Ishikawa (cell line): ENCODE results near the gene PTMS.
A peak's percentile ranks its signal among the peaks of the same experiment; 100 is the strongest.

Source experiments
- CEBPB ChIP-seq: IDR thresholded peaks from 2 replicates; pipeline ENCODE4 v1.6.1; 2012
- CREB1 ChIP-seq: IDR thresholded peaks from 2 replicates; pipeline ENCODE4 v1.6.1; 2012; ENCODE audit warnings: low read depth
- EGR1 ChIP-seq: IDR thresholded peaks from 2 replicates; pipeline ENCODE4 v1.6.1; 2012
- EP300 ChIP-seq: IDR thresholded peaks from 2 replicates; pipeline ENCODE4 v1.6.1; 2012; ENCODE audit warnings: borderline replicate concordance
- FOXM1 ChIP-seq: IDR thresholded peaks from 2 replicates; pipeline ENCODE4 v1.6.1; 2012; ENCODE audit warnings: low read depth, borderline replicate concordance
- NFIC ChIP-seq: IDR thresholded peaks from 2 replicates; pipeline ENCODE4 v1.6.1; 2012
- RAD21 ChIP-seq: IDR thresholded peaks from 2 replicates; pipeline ENCODE4 v1.6.1; 2012; ENCODE audit warnings: low read depth
- TAF1 ChIP-seq: IDR thresholded peaks from 2 replicates; pipeline ENCODE4 v1.6.1; 2012; ENCODE audit warnings: low read depth, mild to moderate bottlenecking
- TCF12 ChIP-seq: IDR thresholded peaks from 2 replicates; pipeline ENCODE4 v1.6.1; 2012; ENCODE audit warnings: low read depth
- TEAD4 ChIP-seq: IDR thresholded peaks from 2 replicates; pipeline ENCODE4 v1.6.1; 2012
- YY1 ChIP-seq: IDR thresholded peaks from 2 replicates; pipeline ENCODE4 v1.6.1; 2012; ENCODE audit warnings: low read depth
- ZBTB7A ChIP-seq: IDR thresholded peaks from 2 replicates; pipeline ENCODE4 v1.6.1; 2012; ENCODE audit warnings: low read depth
- TF ChIP-seq, protein P1 (sequence below): IDR thresholded peaks from 2 replicates; pipeline ENCODE4 v1.6.1; 2012
- TF ChIP-seq, protein P2 (sequence below): IDR thresholded peaks from 2 replicates; pipeline ENCODE4 v1.6.1; 2012; ENCODE audit warnings: low read depth, mild to moderate bottlenecking
- TF ChIP-seq, protein P3 (sequence below): IDR thresholded peaks from 2 replicates; pipeline ENCODE4 v1.6.1; 2012

The PTMS gene

DNA sequence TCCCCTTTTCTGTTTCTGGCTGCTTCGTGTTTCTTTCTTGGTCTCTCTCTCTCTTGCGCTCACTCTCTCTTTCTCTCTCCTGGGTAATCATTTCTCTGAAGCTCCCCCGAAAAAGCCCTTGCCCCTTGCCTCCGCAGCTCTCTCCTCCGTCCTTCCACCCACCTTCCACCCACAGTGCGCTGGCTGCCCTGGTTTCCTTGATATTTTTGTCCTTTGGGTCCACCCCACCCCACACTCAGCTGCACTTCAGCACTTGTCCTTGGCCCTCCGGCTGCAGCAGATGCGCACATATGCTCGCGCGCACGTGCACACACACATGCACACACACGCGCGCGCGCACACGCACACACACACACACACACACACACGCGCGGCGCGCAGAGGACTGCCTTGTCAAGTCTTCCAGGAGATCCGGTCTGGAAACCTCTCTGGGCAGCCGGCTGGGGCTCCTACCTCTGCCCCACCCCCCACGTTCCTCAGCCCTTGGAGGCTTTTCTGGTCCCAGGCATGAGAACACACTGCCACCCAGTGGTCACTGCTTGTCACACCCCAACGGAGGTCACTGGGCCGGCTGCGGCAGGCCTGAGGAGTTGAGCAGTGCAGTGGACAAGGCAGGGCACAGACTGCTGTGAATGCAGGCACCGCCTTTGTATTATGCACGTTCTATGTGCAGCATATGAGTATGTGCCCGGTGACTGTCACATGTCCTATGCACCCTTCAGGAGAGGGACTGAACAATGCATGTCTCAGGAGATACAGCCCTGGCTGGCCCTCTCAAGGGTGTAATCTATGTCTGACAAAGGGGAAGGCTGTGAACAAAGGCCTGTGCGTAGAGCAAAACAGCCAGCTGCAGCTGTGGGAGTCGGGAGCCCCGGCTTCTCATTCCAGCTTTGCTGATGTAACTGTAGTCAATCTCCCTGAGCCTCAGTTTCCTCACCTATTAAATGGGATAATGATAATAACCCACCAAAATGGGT, 12.7 kb downstream of the PTMS start:
- TF ChIP-seq RAD21 (peak; percentile 100), YY1 (peak; percentile 35; the same call in 1 of the 2 replicates), TCF12 (peak; percentile 69), EP300 (0 out of 2 replicates have a peak, but pooled peaks have one; percentile 16), NFIC (no peak), EGR1 (no peak), TAF1 (no peak)
- TF ChIP-seq, protein P1, sequence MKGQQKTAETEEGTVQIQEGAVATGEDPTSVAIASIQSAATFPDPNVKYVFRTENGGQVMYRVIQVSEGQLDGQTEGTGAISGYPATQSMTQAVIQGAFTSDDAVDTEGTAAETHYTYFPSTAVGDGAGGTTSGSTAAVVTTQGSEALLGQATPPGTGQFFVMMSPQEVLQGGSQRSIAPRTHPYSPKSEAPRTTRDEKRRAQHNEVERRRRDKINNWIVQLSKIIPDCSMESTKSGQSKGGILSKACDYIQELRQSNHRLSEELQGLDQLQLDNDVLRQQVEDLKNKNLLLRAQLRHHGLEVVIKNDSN: no peak
- TF ChIP-seq, protein P2, sequence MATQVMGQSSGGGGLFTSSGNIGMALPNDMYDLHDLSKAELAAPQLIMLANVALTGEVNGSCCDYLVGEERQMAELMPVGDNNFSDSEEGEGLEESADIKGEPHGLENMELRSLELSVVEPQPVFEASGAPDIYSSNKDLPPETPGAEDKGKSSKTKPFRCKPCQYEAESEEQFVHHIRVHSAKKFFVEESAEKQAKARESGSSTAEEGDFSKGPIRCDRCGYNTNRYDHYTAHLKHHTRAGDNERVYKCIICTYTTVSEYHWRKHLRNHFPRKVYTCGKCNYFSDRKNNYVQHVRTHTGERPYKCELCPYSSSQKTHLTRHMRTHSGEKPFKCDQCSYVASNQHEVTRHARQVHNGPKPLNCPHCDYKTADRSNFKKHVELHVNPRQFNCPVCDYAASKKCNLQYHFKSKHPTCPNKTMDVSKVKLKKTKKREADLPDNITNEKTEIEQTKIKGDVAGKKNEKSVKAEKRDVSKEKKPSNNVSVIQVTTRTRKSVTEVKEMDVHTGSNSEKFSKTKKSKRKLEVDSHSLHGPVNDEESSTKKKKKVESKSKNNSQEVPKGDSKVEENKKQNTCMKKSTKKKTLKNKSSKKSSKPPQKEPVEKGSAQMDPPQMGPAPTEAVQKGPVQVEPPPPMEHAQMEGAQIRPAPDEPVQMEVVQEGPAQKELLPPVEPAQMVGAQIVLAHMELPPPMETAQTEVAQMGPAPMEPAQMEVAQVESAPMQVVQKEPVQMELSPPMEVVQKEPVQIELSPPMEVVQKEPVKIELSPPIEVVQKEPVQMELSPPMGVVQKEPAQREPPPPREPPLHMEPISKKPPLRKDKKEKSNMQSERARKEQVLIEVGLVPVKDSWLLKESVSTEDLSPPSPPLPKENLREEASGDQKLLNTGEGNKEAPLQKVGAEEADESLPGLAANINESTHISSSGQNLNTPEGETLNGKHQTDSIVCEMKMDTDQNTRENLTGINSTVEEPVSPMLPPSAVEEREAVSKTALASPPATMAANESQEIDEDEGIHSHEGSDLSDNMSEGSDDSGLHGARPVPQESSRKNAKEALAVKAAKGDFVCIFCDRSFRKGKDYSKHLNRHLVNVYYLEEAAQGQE: no peak
- TF ChIP-seq, protein P3, sequence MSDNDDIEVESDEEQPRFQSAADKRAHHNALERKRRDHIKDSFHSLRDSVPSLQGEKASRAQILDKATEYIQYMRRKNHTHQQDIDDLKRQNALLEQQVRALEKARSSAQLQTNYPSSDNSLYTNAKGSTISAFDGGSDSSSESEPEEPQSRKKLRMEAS: no peak; the same call in none of the 2 replicates

DNA sequence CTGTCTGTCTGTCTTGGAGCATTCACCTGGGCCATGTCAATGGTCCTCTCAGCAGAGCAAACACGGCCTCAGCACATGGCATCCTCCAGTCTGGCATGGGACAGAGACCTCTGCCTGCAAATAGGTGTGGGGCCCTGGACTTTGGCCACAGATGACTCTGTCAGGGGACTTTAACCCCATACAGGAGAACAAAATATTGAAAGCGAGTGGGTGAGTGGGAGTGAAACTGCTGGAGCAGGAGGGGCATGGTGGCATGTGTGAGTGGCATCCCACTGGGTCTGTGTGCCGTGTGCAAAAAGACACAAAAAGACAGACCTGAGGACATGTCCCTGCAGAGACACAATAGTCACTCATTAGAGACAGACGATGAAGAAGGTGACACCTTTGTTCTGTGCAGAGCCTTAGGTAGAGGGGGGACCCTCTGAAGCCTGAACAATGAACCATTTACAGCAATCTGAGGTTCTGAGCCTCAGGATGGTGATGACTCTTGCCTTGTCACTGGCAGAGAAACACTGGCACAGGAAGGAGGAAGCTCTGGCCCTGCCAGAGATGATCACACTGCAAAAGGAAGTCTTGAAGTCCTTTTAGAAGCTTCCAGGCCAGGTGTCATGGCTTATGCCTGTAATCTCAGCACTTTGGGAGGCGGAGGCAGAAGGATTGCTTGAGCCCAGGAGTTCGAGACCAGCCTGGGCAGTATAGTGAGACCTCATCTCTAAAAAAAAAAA, 13.7 kb downstream of the PTMS start:
- TF ChIP-seq, protein P1: no peak
- TF ChIP-seq CREB1: no peak
- TF ChIP-seq EP300: no peak
- TF ChIP-seq YY1: no peak
- TF ChIP-seq ZBTB7A: no peak
- no peak for TF ChIP-seq RAD21
- TF ChIP-seq TAF1: no peak
- no peak for TF ChIP-seq EGR1

DNA sequence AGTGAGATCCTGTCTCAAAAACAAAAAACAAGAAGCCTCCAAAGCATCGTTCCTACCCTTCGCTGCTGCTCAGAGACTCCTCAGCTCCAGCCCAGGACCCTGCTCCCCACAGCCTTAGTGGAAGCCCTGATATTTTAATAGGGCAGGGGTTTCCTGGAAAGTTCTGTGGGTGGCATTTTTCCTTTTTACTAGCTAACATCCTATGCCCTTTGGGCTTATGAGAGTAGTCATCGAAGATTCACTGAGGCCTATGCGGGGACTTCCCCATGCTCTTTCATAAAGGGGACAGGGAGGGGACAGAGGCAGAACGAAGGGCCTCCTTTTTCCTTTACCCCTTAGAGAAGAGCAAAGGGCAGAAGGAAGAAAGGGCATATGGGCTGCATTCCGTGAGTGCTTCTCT, 14.4 kb downstream of the PTMS start:
- no peak for TF ChIP-seq TCF12
- no peak for TF ChIP-seq RAD21
- TF ChIP-seq TAF1: no peak
- TF ChIP-seq TEAD4: no peak

DNA sequence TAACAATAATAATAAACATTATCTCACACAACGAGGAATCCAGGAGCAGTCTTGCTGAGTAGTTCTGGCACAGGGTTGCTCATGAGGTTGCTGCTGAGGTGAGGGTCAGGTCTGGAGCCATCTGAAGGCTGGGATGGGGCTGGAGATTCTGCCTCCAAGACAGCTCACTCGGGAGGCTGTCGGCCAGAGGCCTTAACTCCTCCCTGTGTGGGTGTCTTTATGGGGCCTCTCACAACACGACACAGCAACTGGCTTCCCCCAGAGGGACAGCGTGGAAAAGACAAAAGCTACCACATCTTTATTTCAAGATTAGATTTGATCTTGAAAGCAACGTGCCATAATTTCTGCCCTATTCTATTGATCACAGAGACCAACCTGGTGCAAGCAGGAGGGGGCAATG, 16.0 kb downstream of the PTMS start:
- TF ChIP-seq, protein P3: no peak

DNA sequence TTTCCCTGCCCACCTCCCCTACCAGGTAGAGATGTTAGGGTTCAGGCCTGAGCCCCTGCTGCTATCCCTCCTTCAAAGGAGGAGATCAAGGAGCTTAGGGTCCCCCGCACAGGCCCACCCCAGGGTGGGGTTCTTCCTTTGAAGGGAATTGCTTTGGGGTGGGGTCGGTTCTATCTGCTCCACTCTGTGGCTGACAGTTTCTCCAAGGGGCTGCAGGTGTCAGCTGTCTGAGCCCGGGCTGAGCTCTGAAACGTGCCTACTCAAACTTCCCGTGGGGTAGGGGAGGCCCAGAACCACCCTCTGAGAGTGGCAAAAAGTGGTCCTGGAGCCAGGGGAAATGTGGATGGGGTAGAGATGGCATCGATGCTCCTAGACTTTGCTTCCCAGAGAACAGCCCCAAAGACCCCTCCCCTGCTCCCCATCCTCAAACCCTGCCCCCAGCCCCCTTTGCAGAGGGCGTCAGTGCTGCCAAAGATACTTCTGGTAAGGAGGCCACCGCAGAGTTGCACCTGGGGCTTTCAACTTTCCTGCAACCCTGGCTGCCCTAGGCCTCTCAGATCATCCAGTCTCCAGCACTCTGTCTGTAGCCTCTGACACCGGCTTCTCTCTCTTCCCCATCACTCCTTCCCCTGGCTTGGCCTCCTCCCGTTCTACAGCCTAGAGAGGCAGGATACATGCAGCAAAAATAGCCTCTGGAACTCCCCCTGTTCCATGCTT, 16.8 kb downstream of the PTMS start:
- TF ChIP-seq TAF1 (no peak), ZBTB7A (no peak), TEAD4 (no peak), YY1 (no peak), NFIC (no peak)
- TF ChIP-seq, protein P1: no peak

DNA sequence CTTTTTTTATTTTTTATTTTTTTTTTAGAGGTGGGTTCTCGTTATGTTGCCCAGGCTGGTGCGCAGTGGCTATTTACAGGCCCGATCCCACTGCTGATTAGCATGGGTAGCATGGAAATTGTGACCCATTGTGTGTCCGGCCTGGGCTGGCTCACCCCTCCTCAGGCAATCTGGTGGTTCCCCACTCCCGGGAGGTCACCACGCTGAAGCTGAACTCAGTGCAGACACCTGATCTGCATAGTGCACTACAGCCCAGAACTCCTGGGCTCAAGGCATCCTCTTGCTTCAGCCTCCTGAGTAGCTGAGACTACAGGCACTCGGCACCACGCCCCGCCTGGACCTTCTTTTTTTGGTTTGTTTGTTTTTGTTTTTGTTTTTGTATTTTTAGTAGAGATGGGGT, 17.7 kb downstream of the PTMS start:
- no peak for TF ChIP-seq RAD21
- TF ChIP-seq CEBPB: no peak
- TF ChIP-seq ZBTB7A: no peak
- TF ChIP-seq CREB1: no peak
- TF ChIP-seq, protein P1: no peak
- no peak for TF ChIP-seq TAF1
- no peak for TF ChIP-seq YY1
- TF ChIP-seq EP300: no peak
- TF ChIP-seq EGR1: no peak
- TF ChIP-seq, protein P2: no peak
- TF ChIP-seq, protein P3: no peak
- no peak for TF ChIP-seq FOXM1
